Endothelial cell of umbilical vein (primary cell): ENCODE results near the gene DNAJC17.

Experiments used
- CTCF ChIP-seq, 2 donors: IDR thresholded peaks; 1 replicate in 1 of 2; 2 replicates in 1 of 2; pipeline ENCODE4 v1.5.1; 2011; ENCODE audit warnings: low read length in 2 of 2, mild to moderate bottlenecking in 2 of 2, moderate library complexity in 2 of 2, control low read depth in 1 of 2, inconsistent platforms in 1 of 2, low read depth in 1 of 2; ENCODE audit not compliant: insufficient read depth in 1 of 2; ENCODE audit errors: extremely low read depth in 1 of 2
- EZH2 ChIP-seq: IDR thresholded peaks from 2 replicates; pipeline ENCODE4 v1.6.1; 2012; ENCODE audit warnings: borderline replicate concordance, low read depth, mild to moderate bottlenecking, moderate library complexity, low read length, inconsistent platforms; ENCODE audit not compliant: severe bottlenecking
- GATA2 ChIP-seq: IDR thresholded peaks from 2 replicates; pipeline ENCODE4 v1.7.0; 2011; ENCODE audit warnings: low read depth, mild to moderate bottlenecking, moderate library complexity, mixed read lengths, low read length; ENCODE audit not compliant: insufficient read length, insufficient read depth
- MYC ChIP-seq: IDR thresholded peaks from one replicate; pipeline ENCODE4 v1.6.1; 2011; ENCODE audit warnings: mild to moderate bottlenecking, low read depth, low read length
- POLR2A ChIP-seq: IDR thresholded peaks from 2 replicates; pipeline ENCODE4 v1.6.1; 2012; ENCODE audit warnings: low read depth, mild to moderate bottlenecking, control low read depth, low read length
- POLR2AphosphoS5 ChIP-seq: IDR thresholded peaks from 2 replicates; pipeline ENCODE4 v1.6.1; 2012; ENCODE audit warnings: low read depth, mild to moderate bottlenecking, control low read depth, low read length, moderate library complexity; ENCODE audit not compliant: insufficient read depth
- TF ChIP-seq, protein P1 (sequence below): IDR thresholded peaks from 2 replicates; pipeline ENCODE4 v1.6.1; 2011; ENCODE audit not compliant: insufficient read depth, insufficient read length

DNA sequence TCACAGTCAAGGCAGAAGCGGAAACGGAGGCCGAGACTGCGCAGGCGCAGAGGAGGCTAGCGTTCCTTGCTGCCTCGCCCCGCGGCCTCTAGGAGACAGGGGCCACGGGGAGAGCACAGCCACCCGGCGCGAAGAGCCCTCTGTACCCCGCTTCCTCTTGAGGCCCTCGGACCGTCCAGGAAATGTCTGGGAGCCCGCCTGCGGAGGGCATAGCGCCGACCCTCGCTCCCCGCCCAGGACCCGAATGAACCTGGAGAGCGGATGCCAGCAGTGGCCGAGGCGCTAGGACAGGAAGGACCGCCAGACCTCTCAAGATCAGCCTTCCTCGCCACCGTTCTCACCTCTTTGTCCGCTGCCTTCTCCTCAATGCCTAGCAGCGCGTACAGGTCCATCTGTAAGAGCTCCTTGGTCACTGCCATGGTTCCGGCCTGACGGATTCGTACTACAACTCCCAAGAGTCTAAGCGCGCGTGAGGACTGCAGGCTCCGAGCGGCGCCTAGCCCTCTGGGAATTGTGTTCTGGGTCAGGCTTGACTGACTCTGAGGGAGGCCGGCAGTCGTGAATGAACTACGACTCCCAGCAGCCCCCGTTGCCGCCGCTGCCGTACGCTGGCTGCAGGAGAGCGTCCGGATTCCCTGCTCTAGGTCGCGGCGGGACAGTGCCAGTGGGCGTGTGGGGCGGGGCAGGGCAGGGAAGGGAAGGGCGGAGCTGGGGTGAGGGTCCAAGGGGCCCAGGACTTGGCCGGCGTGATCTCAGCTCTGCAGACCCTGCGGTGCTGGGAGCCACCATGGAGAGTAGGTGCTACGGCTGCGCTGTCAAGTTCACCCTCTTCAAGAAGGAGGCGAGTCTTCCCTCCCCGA lies at the start of gene DNAJC17, which contains the start of gene ZFYVE19:
- TF ChIP-seq POLR2AphosphoS5 (peak; percentile 90), EZH2 (no peak), CTCF (IDR thresholded peaks at IDR 0.05; ENCODE audit: extremely low read depth in 1 of 2, insufficient read depth in 1 of 2, low read depth in 1 of 2, low read length in 2 of 2) (peak in 1 of 2 donors; percentile 3), POLR2A (peak; percentile 85), GATA2 (no peak), MYC (no peak)
- TF ChIP-seq, protein P1, sequence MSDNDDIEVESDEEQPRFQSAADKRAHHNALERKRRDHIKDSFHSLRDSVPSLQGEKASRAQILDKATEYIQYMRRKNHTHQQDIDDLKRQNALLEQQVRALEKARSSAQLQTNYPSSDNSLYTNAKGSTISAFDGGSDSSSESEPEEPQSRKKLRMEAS, result no peak
